Peyer's patch (tissue), 4 donors: ENCODE results near the gene ACBD6.
"Not testable (repeated sequence)": the region's sequence is repeated elsewhere in the genome, so short reads cannot be mapped to it uniquely, and the experiment has no call there.

Experiments used
- POLR2A ChIP-seq, 2 donors: fragments of 450-650 bp; IDR thresholded peaks; one replicate each; pipeline ENCODE4 v1.5.1; 2017; ENCODE audit warnings: antibody characterized with exemption in 2 of 2, mild to moderate bottlenecking in 2 of 2, moderate library complexity in 2 of 2
- TF ChIP-seq, protein P1 (sequence below), 6 experiments: fragments of 450-650 bp in 4 of 6; fragments of 200-600 bp in 2 of 6; sonication (generic) in 1 of 6; IDR thresholded peaks; one replicate each; pipeline ENCODE4 v1.5.1; 2017 to 2019; ENCODE audit warnings: antibody characterized with exemption in 6 of 6, mild to moderate bottlenecking in 3 of 6, moderate library complexity in 1 of 6

GRCh38 chr1:180408128-180408527 lies 94.2 kb downstream of the ACBD6 start:
- not testable (repeated sequence) for TF ChIP-seq POLR2A (IDR thresholded peaks at IDR 0.05)
- TF ChIP-seq, protein P1, sequence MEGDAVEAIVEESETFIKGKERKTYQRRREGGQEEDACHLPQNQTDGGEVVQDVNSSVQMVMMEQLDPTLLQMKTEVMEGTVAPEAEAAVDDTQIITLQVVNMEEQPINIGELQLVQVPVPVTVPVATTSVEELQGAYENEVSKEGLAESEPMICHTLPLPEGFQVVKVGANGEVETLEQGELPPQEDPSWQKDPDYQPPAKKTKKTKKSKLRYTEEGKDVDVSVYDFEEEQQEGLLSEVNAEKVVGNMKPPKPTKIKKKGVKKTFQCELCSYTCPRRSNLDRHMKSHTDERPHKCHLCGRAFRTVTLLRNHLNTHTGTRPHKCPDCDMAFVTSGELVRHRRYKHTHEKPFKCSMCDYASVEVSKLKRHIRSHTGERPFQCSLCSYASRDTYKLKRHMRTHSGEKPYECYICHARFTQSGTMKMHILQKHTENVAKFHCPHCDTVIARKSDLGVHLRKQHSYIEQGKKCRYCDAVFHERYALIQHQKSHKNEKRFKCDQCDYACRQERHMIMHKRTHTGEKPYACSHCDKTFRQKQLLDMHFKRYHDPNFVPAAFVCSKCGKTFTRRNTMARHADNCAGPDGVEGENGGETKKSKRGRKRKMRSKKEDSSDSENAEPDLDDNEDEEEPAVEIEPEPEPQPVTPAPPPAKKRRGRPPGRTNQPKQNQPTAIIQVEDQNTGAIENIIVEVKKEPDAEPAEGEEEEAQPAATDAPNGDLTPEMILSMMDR (IDR thresholded peaks at IDR 0.05): not testable (repeated sequence)
